ENCODE measurements around the gene MICU1.
"Not testable (repeated sequence)": the region's sequence is repeated elsewhere in the genome, so short reads cannot be mapped to it uniquely, and the experiment has no call there.

The MICU1 gene

GRCh38 chr10:72385724-72386123 is 240.2 kb downstream of the MICU1 start:
- Histone ChIP-seq H3K9me3 (ENCODE audit: insufficient read depth, low read length) (no peaks in the 10 kb centered on the region), H3F3A (ENCODE audit: insufficient read depth) (no peaks in the 10 kb centered on the region)

GRCh38 chr10:72384982-72385381 is 240.9 kb downstream of the MICU1 start:
- H3K27ac ChIP-seq (ENCODE audit: low read depth, low read length); H3K4me3 ChIP-seq (ENCODE audit: insufficient read depth, low read length, poor library complexity, severe bottlenecking); H3K9me3 ChIP-seq (ENCODE audit: insufficient read depth, low read length); H3K9me2 ChIP-seq (replicated peaks; ENCODE audit: insufficient read depth, low read length); H3K4me2 ChIP-seq (ENCODE audit: low read depth, low read length, poor library complexity, severe bottlenecking); H4K20me1 ChIP-seq (ENCODE audit: low read depth, low read length); H3K9ac ChIP-seq (ENCODE audit: low read length); H3F3A ChIP-seq (ENCODE audit: insufficient read depth); H3K36me3 ChIP-seq (ENCODE audit: low read length); H2AFZ ChIP-seq (ENCODE audit: low read depth, low read length, severe bottlenecking); H3K27me3 ChIP-seq (ENCODE audit: low read length); H3K79me2 ChIP-seq (ENCODE audit: insufficient read depth, low read length): not testable (repeated sequence)

More at GRCh38 chr10:72385724-72386123, 240.2 kb downstream of the MICU1 start:
- H3K4me3 ChIP-seq (ENCODE audit: insufficient read depth, low read length, poor library complexity, severe bottlenecking): no peak overlapping the region
- no peaks in the 10 kb centered on the region for H3K36me3 ChIP-seq (ENCODE audit: low read length)
- no peaks in the 10 kb centered on the region for H4K20me1 ChIP-seq (ENCODE audit: low read depth, low read length)
- no peak for TF ChIP-seq EZH2phosphoT487 (conservative IDR thresholded peaks at IDR 0.05; ENCODE audit: low read length)
- TF ChIP-seq CTCF (IDR thresholded peaks at IDR 0.05; ENCODE audit: insufficient read depth, low read length, poor library complexity, severe bottlenecking): no peak
- no peak overlapping the region for H3K4me2 ChIP-seq (ENCODE audit: low read depth, low read length, poor library complexity, severe bottlenecking)
- no peak overlapping the region for H2AFZ ChIP-seq (ENCODE audit: low read depth, low read length, severe bottlenecking)
- no peaks in the 10 kb centered on the region for H3K9me2 ChIP-seq (replicated peaks; ENCODE audit: insufficient read depth, low read length)
- H3K27me3 ChIP-seq (ENCODE audit: low read length): no peaks in the 10 kb centered on the region
- H3K9ac ChIP-seq (ENCODE audit: low read length): no peak overlapping the region
- H3K79me2 ChIP-seq (ENCODE audit: insufficient read depth, low read length): no peaks in the 10 kb centered on the region
- H3K27ac ChIP-seq (ENCODE audit: low read depth, low read length): no peak overlapping the region

GRCh38 chr10:72379776-72380175 is 246.1 kb downstream of the MICU1 start:
- Histone ChIP-seq H3K9ac (ENCODE audit: low read length) (no peak overlapping the region), H3K27ac (ENCODE audit: low read depth, low read length) (no peak overlapping the region), H3K27me3 (ENCODE audit: low read length) (no peaks in the 10 kb centered on the region), H3F3A (ENCODE audit: insufficient read depth) (no peaks in the 10 kb centered on the region), H3K4me2 (ENCODE audit: low read depth, low read length, poor library complexity, severe bottlenecking) (no peak overlapping the region), H3K79me2 (ENCODE audit: insufficient read depth, low read length) (no peaks in the 10 kb centered on the region), H3K4me3 (ENCODE audit: insufficient read depth, low read length, poor library complexity, severe bottlenecking) (no peak overlapping the region), H3K36me3 (ENCODE audit: low read length) (no peaks in the 10 kb centered on the region), H2AFZ (ENCODE audit: low read depth, low read length, severe bottlenecking) (no peak overlapping the region), H3K9me3 (ENCODE audit: insufficient read depth, low read length) (no peaks in the 10 kb centered on the region), H4K20me1 (ENCODE audit: low read depth, low read length) (no peaks in the 10 kb centered on the region), H3K9me2 (replicated peaks; ENCODE audit: insufficient read depth, low read length) (no peaks in the 10 kb centered on the region)
- TF ChIP-seq EZH2phosphoT487 (conservative IDR thresholded peaks at IDR 0.05; ENCODE audit: low read length): no peak
- no peak for TF ChIP-seq CTCF (IDR thresholded peaks at IDR 0.05; ENCODE audit: insufficient read depth, low read length, poor library complexity, severe bottlenecking)

GRCh38 chr10:72379062-72379461 is 246.8 kb downstream of the MICU1 start:
- no peaks in the 10 kb centered on the region for H3K79me2 ChIP-seq (ENCODE audit: insufficient read depth, low read length)
- no peaks in the 10 kb centered on the region for H3K9me3 ChIP-seq (ENCODE audit: insufficient read depth, low read length)
- no peak overlapping the region for H3K9ac ChIP-seq (ENCODE audit: low read length)
- H2AFZ ChIP-seq (ENCODE audit: low read depth, low read length, severe bottlenecking): no peak overlapping the region
- H3K36me3 ChIP-seq (ENCODE audit: low read length): no peaks in the 10 kb centered on the region
- H3K4me3 ChIP-seq (ENCODE audit: insufficient read depth, low read length, poor library complexity, severe bottlenecking): no peak overlapping the region
- H3F3A ChIP-seq (ENCODE audit: insufficient read depth): no peaks in the 10 kb centered on the region
- H3K27ac ChIP-seq (ENCODE audit: low read depth, low read length): no peak overlapping the region
- TF ChIP-seq CTCF (IDR thresholded peaks at IDR 0.05; ENCODE audit: insufficient read depth, low read length, poor library complexity, severe bottlenecking): no peak
- TF ChIP-seq EZH2phosphoT487 (conservative IDR thresholded peaks at IDR 0.05; ENCODE audit: low read length): no peak
- H3K27me3 ChIP-seq (ENCODE audit: low read length): no peaks in the 10 kb centered on the region
- no peaks in the 10 kb centered on the region for H4K20me1 ChIP-seq (ENCODE audit: low read depth, low read length)
- H3K9me2 ChIP-seq (replicated peaks; ENCODE audit: insufficient read depth, low read length): no peaks in the 10 kb centered on the region
- no peak overlapping the region for H3K4me2 ChIP-seq (ENCODE audit: low read depth, low read length, poor library complexity, severe bottlenecking)

Measured in SU-DHL-6 (cell line).